Stimulated activated CD8-positive, alpha-beta memory T cell treated with anti-CD3 and anti-CD28 coated beads, Interleukin-4, amount 100 ng/mL, for 48 hours (primary cell): ENCODE measurements around the gene LANCL2.
"Not testable (repeated sequence)": the region's sequence is repeated elsewhere in the genome, so short reads cannot be mapped to it uniquely, and the experiment has no call there.

ENCODE experiments used
- DNase-seq: peaks from one replicate; pipeline ENCODE4 v3.0.0-alpha.2; 2020

LANCL2 gene, protein sequence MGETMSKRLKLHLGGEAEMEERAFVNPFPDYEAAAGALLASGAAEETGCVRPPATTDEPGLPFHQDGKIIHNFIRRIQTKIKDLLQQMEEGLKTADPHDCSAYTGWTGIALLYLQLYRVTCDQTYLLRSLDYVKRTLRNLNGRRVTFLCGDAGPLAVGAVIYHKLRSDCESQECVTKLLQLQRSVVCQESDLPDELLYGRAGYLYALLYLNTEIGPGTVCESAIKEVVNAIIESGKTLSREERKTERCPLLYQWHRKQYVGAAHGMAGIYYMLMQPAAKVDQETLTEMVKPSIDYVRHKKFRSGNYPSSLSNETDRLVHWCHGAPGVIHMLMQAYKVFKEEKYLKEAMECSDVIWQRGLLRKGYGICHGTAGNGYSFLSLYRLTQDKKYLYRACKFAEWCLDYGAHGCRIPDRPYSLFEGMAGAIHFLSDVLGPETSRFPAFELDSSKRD

DNA sequence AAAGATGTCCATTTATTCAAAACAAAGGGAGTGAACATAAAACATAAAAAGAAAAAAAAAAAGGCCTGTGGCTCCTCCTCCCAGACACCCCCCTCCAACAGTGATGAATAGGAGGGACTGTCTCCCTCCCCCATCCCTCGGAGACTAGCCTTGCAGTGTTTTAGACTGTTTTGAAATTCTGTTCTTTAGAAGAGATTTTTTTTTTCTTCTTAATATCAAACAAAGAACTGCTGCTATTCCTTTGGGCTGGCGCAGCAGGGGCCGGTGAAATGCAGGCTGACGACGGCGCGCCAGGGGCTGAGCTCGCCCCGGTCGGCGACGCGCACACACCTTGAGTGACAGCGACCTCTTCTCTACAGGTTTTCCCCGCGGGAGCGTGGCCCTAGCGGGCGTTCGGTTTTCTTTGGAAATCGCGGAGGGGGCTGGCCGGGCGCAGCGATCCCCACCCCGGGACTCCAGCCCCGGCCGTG, at the start of gene LANCL2:
LANCL2 (plus strand) TSS at position 133 of the 470 bp plus-strand sequence. CDS start 689 bp downstream, outside the sequence.
- peak; percentile 66 for DNase-seq

DNA sequence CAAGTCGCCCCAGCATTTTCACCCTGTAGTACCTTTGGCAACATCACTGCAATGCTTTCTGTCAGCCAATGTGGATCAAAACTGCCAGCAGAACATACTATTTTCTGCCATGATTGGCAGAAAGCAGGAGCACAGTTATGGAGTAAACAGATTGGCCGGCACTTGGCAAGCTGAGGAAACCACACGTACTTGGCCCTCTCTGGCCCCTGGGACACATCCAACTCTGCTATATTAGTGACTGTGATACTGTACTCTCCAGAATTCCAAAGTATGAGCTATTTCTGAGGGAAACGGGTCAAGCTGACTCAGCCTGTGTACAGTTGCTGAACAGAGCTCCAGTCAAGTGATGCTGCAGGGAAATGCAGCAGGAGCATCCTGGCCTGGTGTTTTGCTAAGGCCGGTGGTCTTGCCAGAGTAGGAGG, 39.8 kb upstream of the LANCL2 start:
- DNase-seq, result no peak

DNA sequence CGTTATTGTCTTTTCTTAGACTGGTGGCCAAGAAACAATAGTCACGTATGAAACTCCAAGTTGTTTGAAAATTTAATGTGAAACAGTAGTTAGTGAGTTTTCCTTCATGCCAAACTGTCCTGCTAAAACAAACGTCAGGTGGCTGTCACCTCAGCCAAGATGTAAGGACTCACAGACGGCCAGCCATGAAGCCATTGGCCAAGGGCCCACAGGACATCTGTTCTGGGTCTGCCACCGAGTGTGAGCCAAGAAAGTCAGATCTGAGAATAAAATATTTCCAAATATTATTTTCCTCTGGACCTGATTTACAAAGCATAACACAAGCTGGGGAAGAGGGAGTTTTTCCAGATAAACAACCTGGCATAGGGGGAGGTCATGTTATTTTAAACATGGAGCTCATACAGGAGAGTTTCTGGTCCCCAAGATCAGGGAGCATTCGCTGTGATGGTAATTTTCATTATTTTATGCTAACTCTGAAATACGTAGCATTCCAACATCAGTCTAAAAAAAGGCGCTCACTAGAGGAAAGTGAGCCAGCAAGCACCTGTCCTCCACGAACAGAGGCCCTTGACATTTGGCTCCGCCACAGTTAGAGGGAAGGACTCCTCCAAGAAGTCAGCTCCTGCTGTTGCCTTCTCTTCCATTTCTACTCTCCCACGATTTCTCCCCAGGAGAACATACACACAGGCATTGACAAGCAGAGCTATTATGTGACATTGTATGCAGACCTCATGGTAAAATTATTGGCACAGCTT, 38.9 kb upstream of the LANCL2 start:
- no peak for DNase-seq

DNA sequence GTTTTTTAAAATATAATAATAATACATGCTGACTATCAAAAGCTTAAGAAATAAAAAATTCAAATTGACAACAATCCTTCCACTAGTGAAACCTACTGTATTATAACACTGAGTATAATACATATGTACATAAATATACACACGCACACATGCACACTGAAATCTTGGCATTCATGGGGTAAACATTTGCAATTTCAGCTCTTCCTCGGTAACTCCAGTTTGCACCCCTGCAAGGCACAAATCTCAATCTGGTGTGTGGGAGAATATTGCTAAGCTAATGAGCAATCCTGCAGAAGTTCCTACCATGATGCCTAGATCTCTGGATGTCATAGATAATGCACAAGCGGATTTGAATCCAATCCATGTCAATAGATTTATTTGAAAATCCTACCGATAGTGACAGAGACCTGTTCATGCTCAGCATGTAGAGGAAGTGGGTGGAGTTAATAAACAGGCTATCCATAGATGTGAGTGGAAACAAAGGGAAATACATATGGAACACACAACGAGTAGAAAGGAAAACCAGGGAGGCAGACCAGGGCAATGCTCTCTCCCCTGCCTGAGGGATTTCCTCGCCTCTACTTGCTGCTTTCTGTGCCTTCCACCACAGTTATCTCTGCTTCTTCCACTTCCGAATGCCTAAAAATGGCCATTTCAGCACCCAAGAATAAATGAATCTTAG, 38.1 kb upstream of the LANCL2 start:
- no peak for DNase-seq

DNA sequence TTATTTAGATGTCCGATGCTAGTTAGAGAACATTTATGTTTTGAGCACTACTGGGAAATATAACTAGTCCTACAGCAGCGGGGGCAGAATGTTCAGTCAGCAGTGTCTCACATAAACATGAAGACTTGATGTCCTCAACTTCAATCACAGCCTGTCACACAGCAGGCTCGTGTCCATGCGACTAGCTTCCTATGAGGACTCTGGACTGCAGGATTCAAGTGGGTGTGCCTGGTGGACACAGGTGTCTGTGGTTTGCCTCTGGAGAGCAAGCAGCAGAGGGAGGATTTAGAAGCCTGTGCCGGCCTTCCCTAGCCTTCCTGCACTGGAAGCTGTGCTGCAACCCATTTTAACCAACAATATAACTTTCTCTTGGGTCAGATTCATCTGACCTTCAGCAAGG, 30.0 kb upstream of the LANCL2 start:
- no peak for DNase-seq

DNA sequence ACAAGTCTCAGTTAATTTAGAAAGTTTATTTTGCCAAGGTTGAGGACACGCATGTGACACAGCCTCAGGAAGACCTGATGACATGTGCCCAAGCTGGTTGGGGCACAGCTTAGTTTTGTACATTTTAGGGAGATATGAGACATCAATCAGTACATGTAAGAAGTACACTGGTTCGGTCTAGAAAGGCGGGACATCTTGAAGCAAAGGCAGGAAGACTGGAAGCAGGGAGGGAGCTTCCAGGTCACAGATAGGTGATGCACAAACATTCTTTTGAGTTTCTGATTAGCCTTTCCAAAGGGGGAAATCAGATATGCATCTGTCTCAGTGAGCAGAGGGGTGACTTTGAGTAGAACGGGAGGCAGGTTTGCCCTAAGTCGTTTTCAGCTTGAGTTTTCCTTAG, 29.4 kb upstream of the LANCL2 start:
- DNase-seq, result no peak

DNA sequence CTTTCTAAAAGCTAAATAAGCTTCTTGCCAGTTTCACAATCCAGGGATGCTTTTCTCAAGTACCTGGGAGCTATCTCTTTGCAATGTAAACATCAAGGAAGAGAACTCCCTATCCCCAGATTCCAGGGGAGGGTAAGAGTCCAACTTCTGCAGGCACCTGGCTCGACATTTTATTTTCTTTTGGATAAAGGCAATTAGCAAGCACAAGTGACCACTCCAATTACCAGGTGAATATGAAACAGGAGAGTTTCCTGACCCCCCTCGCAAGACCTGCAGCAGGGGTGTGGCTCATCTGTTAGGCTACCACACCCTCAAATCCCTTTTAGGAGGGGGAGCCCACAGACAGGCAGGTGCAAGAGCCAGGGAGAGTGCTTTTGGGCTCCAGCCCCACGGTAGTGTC, 28.6 kb upstream of the LANCL2 start:
- no peak for DNase-seq

DNA sequence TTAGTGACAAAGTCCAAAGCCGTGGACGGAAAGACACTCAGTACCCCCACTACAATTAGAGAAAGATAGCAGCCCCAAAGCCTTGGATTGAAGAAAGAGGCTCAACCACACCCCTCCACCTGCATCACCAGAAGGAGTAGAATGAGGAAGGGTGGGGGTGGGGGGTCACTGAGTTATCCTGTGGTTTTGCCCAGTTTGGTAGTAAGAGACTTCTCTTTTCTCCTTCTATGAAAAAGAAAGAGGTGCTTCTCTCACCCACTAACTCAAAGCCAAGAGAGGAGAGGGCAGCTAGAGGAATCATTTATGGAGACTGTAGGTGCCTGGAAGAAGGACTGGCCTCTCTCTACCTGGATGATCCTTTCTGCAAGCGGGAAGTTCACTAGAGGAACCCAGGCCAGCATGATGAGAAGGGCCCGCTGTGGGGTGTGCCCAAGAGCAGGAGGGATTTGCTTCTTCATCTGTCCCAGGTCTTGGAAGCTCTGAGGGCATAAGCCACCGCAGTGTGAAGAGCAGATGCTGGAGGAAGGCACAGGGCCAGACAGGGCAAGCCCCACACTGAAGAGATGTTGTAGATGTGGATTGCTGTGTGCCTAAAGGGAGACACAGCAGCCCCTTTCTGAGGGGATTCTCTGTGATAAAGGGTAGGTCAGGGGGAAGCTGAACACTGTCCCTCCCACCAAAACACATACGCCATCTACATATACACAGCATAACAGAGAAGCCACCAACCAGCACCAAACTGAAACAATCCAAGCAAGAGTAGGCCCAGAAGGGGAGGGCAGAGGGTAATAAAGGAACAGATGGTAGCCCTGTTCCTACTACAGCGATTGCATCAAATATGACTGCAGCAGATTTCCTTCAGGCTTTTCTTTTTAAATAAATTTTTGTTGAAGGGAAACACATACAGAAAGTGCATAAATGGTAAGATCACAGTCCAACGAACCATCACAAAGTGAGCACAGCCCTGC, 25.8 kb upstream of the LANCL2 start:
- no peak for DNase-seq

DNA sequence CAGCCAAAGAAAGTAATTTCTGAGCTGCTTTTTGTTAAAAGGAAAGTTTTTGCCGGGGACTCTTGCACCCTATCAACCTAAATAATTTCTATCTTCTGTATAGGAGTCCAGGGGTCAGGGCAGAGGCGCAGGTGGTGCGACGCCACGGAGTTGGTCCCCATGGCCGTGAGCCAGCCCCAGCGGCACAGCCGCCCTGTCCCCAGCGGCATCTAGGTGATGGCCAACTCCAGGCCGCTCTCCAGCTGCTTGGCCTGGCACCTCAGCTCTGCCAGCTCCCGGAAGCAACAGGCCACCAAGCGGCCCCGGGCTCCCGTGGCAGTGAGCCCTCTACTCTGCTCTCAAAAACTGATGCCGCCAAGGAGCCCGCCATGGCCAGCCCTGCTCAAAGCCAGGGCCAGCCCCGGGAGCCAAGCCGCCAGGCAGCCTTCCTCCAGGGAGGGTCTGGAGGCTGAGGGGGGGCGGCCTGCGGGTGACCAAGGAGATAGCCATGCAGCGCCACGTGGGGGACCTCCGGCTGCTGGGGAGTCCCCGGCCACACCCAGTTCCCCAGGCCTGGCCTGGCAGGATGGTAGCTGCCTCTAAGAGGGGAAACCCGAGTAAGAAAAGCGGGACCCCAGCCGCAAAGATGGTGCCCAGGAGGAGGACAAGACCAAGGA, 22.8 kb upstream of the LANCL2 start:
- DNase-seq, result no peak

DNA sequence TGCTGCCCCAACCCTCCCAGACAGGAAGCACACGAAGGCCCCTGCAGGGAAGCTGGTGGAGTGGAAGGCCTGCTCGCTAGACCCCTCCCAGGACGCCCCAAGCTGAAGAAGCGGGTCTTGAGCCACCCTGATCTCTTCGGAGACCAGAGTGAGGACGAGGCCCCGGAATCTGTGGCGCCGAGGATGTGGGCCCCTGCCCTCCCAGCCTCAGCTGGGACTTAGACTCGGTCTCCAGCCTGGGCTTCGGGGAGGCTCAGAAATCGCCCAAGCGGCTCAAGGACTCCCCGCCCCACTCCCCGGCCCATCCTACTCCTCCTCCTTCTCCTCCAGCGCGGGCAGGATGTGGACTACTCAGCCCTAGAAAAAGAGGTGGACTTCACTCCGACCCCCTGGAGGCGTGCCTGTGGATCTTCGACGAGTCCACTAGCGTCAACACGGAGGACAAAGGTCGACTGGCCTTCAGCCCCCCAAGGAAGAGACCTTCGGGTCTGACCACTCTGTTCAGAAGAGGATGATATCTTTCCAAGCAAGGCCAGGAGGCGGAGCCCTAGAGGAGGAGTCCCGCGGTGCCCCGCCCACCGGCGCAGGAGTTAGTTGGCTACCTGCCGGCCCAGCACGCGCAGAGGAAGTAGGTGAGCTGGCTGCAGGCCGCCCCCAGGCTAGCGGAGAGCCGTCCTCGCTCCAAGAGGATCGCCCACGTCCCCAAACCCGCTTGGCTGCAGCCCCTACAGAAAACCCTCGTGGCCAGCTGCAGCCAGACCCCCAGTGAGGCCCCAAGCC, 21.9 kb upstream of the LANCL2 start:
- no peak for DNase-seq

DNA sequence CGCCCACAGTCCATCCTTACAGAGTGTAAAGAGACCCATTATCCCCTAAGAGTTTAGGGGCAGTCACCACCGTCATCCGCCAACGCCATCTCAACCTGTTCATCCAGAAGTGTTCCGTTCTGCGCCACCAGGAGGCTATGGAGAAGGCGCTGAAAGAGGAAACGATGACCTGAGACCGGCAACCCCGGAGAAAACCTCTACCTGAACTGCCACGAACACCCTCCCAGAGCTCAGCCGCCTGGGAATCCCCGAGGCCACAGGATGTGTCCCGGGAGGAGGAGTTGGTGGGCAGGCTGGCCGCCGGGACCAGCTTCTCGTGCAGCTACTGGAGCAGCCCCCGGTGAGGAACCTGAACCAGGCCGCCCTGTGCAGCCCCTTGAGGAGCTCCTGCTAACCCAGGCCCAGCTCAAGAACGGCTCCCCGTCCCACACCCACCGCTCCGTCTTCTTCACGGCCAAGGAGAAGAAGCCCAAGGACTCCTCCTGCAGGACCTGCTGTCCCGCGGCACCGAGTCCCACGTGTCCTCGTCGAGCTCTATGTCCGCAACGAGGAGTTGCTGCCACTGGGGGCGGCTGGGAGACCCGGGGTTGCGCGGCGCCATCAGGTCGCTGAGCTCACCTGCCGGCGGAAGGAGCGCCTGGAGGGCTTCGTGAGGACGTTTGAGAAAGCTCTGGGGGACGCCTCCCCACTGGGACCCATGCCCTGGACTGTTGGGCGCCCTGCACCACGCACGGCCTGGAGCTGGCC, 21.1 kb upstream of the LANCL2 start:
- DNase-seq, result no peak

DNA sequence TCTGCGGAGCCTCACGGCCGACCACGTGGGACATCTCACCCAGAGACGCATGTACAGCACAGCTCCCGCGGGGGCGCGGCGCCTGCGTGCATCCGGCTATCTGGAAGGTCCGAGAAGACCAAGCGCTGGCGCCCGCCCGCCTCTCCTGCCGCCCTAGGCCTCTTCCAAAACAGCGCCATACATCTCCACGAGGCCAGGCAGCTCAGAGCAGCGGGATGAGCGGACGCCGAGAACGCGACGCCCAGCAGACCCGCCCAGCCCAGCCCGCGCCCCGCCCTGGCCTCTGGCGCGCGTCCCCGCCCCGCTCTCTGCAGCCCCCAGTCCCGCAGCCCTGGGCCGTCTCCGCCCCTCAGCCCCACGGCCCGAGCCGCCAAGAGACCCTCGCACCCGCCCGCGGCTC, 20.3 kb upstream of the LANCL2 start:
- no peak for DNase-seq

DNA sequence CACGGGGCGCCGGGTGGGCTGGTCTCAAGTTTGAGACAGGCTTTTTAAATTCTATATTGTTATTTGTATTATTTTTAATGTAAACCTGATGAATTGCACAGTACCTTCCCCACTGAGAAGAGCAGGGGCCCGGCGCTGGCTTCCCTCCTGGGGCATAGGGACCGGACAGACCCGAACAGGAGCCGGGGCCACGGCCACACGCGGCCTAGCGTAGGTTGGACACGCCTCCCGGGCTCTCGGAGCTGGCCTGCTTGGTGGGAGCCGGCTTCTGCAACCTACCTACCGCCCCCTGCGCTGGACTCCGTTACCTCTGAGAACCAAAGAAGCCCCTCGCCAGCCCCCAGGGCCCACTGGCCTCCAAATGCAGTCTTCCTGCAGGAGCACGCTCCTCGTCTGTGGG, 19.8 kb upstream of the LANCL2 start:
- DNase-seq, result no peak

DNA sequence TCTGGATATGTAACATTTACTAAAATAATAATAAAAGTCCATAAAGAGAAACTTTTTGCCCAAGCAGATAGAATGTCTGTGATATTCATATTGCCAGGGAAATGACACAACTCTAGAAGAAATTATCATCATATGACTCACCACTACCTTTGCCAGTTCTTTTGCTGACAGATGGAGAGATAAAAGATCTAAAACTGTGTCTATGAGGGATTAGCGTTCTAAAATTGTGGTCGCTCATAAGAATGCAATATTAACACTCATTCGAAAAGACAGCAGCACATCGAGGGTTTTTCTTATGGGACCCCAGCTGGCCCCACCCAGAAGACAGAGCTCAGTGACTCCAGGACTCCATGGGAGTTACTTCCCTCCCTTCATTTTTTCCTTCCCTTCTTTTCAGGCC, 16.6 kb upstream of the LANCL2 start:
- no peak for DNase-seq

DNA sequence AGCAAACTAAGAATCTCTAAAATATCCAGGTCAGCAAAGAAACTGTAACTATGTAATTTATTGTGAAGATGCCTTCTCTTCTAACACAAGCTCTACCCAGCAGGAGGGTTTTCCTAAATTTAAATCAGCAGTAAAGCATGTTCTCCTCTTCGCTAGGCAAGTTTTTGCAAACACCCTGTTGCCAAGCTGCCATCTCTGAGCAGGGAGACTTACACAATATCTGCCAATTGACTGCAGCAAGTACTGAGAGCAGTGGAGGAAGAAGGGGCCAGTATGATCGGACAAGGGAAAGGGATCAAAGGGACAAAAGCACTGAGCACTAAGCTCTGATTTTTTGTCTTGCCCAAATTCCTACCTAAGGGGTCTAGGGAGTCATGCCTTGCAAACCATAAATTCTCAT, 16.0 kb upstream of the LANCL2 start:
- DNase-seq, result no peak

DNA sequence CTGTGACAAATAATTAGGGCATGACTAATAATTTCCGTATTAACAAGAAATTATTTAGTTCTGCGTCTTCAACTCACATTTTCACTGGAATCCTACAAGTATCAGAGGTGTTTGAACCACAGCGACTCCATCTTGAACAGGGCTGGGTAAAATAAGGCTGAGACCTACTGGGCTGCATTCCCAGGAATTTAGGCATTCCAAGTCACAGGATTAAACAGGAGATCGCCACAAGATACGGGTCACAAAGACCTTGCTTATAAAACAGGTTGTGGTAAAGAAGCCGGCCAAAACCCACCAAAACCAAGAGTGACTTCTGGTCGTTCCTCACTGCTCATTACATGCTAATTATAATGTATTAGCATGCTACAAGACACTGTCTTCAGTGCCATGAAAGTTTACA, 14.9 kb upstream of the LANCL2 start:
- DNase-seq, result no peak

DNA sequence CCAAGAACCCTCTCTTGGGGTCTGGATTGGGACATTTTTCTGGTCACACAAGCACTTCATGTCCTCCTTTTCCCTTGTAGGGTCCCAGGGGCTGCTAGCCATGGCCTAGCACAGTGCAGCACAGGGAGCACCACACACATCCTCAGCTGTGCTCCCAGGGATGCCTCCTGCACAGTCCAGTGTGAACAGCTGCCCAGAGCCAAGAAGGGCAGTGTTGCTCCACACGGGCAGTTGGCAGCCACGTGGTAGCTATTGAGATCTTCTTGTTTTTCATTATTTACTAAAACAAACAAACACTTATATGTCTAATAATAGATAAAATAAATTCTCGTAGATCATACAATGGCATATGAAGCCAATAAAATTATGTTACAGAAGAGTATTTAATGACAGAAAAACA, 13.9 kb upstream of the LANCL2 start:
- DNase-seq, result no peak

DNA sequence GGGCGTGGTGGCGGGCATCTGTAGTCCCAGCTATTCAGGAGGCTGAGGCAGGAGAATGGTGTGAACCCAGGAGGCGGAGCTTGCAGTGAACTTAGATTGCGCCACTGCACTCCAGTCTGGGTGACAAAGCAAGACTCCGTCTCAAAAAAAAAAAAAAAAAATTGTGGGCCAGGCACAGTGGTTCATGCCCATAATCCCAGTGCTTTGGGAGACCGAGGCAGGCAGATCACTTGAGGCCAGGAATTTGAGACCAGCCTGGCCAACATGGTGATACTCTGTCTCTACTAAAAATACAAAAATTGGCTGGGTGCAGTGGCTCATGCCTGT, 12.2 kb upstream of the LANCL2 start:
- not testable (repeated sequence) for DNase-seq

DNA sequence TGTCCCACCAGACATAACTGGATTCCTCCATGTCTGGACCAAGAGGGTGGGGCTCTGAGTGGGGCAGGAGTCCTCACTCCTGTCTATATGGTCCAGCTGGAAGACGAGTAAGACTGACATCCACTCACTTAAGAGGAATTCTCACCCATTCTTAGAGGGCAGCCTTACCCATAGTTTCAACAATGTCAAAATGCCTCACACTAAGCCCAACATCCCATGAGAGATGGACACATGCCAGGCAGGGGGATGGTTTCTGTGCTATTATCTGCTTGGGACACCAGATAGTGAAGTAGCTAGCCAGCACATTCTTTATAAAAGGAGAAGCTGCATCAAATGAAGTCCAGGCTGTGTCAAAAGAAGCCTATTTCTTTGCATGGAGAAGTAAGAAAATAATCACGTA, 4.7 kb upstream of the LANCL2 start:
- no peak for DNase-seq

DNA sequence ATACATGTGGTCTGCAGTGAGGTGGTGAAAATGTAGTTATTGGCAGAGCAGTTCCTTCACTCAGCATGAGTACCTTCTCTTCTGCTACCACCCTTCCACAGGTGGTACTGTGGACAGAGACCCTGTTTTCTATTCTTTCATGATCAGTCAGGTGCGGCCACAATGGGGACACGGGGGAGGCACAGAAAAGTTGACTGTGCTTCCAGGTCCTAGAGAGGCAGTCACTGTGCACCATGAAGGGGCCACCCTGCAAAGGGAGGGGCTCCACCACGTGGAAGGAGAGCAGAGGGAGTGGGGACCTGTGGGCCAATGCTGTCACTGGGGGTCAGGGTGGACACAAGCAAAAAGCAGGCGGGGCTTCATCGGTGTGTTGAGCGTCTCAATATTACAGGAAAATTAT, 3.6 kb upstream of the LANCL2 start:
- DNase-seq, result no peak
